Measurements from ENCODE around the gene GUCA1C. TPM values are rescaled to one million over a fixed set of nuclear protein-coding genes. Genes with fewer than 3 reads are reported as not detected.

Gene GUCA1C
- total RNA-seq, 1 donor from 2014 or later = not detected

DNA sequence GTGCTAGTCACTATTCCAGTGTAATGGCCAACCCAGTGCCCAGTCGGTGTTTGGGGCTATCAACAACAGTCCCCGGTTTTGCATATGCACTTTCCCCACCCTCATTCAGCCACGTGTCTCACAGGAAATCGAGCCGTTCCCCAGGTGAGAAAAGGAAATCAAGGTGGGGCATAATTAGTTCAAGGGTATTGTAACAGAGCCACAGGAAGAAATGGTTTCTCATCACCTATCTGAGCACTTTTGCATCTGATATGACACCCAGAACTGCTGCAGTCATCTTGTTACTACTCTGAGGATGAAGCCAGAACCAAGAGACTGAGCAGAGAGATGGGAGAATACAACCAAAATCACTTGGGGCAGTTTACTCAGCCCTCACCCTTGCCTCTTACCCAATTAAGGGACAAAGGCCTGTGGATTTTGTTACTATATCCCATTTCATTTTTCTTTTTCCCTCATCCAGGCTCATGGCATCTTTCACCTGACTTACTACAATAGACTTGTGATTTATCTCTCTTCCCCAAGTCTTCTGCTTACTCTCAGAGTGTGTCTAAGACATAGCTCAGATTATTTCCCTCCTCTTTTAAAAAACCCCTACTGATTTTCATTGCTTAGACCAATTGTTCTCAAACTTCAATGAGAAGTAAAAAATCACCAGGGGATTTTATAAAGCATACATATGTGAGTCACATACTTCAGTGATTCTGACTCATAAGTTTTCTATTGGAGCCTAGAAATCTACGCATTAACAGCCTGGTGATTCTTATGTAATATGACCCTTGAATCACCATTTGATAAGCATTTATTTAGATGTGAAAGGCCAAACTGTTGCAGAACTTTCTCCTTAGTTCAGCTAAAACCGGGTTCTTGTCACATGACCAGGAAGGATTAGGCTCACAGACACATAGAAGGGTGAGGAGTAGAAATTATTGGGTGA is 90.5 kb downstream of the GUCA1C start:
- no peak overlapping the region for H3K4me3 ChIP-seq (ENCODE audit: insufficient read depth, low read depth, low read length)
- H3K27me3 ChIP-seq (ENCODE audit: insufficient read depth, low read length) = no peaks in the 10 kb centered on the region
- H3K27ac Mint-ChIP-seq (ENCODE audit: unreplicated experiment) = no peak overlapping the region
- peak overlapping the region; percentile 24 for H3K4me2 ChIP-seq (ENCODE audit: low read length)
- no peaks in the 10 kb centered on the region for H3K4me1 Mint-ChIP-seq (ENCODE audit: low read depth, unreplicated experiment)
- no peak overlapping the region for H3K4me3 Mint-ChIP-seq (ENCODE audit: unreplicated experiment)
- H3K27me3 Mint-ChIP-seq (ENCODE audit: low read depth, unreplicated experiment) = no peaks in the 10 kb centered on the region
- no peaks in the 10 kb centered on the region for H3K79me2 ChIP-seq (ENCODE audit: insufficient read depth, low read length)
- TF ChIP-seq, protein P1, sequence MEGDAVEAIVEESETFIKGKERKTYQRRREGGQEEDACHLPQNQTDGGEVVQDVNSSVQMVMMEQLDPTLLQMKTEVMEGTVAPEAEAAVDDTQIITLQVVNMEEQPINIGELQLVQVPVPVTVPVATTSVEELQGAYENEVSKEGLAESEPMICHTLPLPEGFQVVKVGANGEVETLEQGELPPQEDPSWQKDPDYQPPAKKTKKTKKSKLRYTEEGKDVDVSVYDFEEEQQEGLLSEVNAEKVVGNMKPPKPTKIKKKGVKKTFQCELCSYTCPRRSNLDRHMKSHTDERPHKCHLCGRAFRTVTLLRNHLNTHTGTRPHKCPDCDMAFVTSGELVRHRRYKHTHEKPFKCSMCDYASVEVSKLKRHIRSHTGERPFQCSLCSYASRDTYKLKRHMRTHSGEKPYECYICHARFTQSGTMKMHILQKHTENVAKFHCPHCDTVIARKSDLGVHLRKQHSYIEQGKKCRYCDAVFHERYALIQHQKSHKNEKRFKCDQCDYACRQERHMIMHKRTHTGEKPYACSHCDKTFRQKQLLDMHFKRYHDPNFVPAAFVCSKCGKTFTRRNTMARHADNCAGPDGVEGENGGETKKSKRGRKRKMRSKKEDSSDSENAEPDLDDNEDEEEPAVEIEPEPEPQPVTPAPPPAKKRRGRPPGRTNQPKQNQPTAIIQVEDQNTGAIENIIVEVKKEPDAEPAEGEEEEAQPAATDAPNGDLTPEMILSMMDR (IDR thresholded peaks at IDR 0.05; ENCODE audit: insufficient read depth, low read depth, low read length) = no peak
- TF ChIP-seq EZH2 (IDR thresholded peaks at IDR 0.05; ENCODE audit: insufficient read depth, low read length) = no peak
- peak overlapping the region; percentile 11 for H3K9ac ChIP-seq (ENCODE audit: low read length)
- peak overlapping the region; percentile 27 for H2AFZ ChIP-seq (ENCODE audit: low read depth, low read length)
- no peaks in the 10 kb centered on the region for H3K36me3 Mint-ChIP-seq (ENCODE audit: low read depth, unreplicated experiment)
- no peaks in the 10 kb centered on the region for H3K9me3 Mint-ChIP-seq (ENCODE audit: unreplicated experiment)
- peak; percentile 88 for DNase-seq (ENCODE audit: low read depth)
- no peak for FAIRE-seq
- H3K27ac ChIP-seq (ENCODE audit: low read depth, low read length) = peak overlapping the region; percentile 69
- no peaks in the 10 kb centered on the region for H3K9me3 ChIP-seq (ENCODE audit: insufficient read depth, low read depth, low read length)
- H3K4me1 ChIP-seq (ENCODE audit: insufficient read depth, low read length) = peaks cover 7% of the 10 kb centered on the region
- no peaks in the 10 kb centered on the region for H3K36me3 ChIP-seq (ENCODE audit: insufficient read depth, low read length)
- no peaks in the 10 kb centered on the region for H4K20me1 ChIP-seq (ENCODE audit: insufficient read depth, low read length)

DNA sequence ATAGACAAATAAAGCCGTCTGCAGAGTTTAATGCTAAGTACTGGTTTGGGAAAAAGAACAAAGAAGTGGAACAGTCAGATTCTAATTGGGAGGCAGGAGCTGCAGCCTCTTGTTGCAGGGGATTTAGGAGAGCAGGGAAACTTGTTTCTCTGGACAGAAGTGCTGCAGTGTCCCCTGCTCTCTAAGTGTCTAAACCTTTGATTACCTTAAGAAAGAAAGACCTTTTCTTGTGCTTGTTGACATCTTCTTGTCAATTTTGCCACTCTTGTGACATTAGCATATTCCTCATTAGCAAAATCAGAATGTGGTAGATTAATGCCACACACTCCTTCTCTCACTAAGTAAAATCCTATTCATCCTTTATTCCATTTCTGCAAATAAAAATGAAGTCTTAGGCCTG is 92.3 kb downstream of the GUCA1C start:
- H2AFZ ChIP-seq (ENCODE audit: low read depth, low read length) = no peak overlapping the region
- no peak for FAIRE-seq
- no peaks in the 10 kb centered on the region for H3K9me3 ChIP-seq (ENCODE audit: insufficient read depth, low read depth, low read length)
- no peak overlapping the region for H3K9ac ChIP-seq (ENCODE audit: low read length)
- H3K27me3 ChIP-seq (ENCODE audit: insufficient read depth, low read length) = no peaks in the 10 kb centered on the region
- no peak for DNase-seq (ENCODE audit: low read depth)
- H3K4me3 ChIP-seq (ENCODE audit: insufficient read depth, low read depth, low read length) = no peak overlapping the region
- no peak overlapping the region for H3K4me2 ChIP-seq (ENCODE audit: low read length)
- H4K20me1 ChIP-seq (ENCODE audit: insufficient read depth, low read length) = no peaks in the 10 kb centered on the region
- H3K36me3 ChIP-seq (ENCODE audit: insufficient read depth, low read length) = no peaks in the 10 kb centered on the region
- H3K9me3 Mint-ChIP-seq (ENCODE audit: unreplicated experiment) = no peaks in the 10 kb centered on the region
- H3K79me2 ChIP-seq (ENCODE audit: insufficient read depth, low read length) = no peaks in the 10 kb centered on the region
- no peaks in the 10 kb centered on the region for H3K27me3 Mint-ChIP-seq (ENCODE audit: low read depth, unreplicated experiment)
- peaks cover 7% of the 10 kb centered on the region for H3K4me1 ChIP-seq (ENCODE audit: insufficient read depth, low read length)
- H3K4me3 Mint-ChIP-seq (ENCODE audit: unreplicated experiment) = no peak overlapping the region
- no peaks in the 10 kb centered on the region for H3K4me1 Mint-ChIP-seq (ENCODE audit: low read depth, unreplicated experiment)
- H3K27ac Mint-ChIP-seq (ENCODE audit: unreplicated experiment) = no peak overlapping the region
- no peak for TF ChIP-seq EZH2 (IDR thresholded peaks at IDR 0.05; ENCODE audit: insufficient read depth, low read length)
- TF ChIP-seq, protein P1 (IDR thresholded peaks at IDR 0.05; ENCODE audit: insufficient read depth, low read depth, low read length) = no peak
- no peaks in the 10 kb centered on the region for H3K36me3 Mint-ChIP-seq (ENCODE audit: low read depth, unreplicated experiment)
- H3K27ac ChIP-seq (ENCODE audit: low read depth, low read length) = no peak overlapping the region

Other genes starting within 250 kb of the GUCA1C start
- not detected in 2 replicates for gene RETNLB, start 196.5 kb downstream of the GUCA1C start, total RNA-seq
- not detected in 2 replicates for gene TRAT1, start 131.1 kb downstream of the GUCA1C start, total RNA-seq
- not detected in 2 replicates for gene MORC1, start 164.3 kb upstream of the GUCA1C start, total RNA-seq
- not detected in 2 replicates for gene C3orf85, start 182.8 kb upstream of the GUCA1C start, total RNA-seq